Caco-2 (cell line): ENCODE data around the gene NPAS2. TPM values are rescaled to one million over a fixed set of nuclear protein-coding genes. Genes with fewer than 3 reads are reported as not detected.

Experiments used
- BruUV-seq: library from RNA; stranded (reverse); fragments of 400-500 nt; replicated peaks from 2 replicates; lab custom pipeline; 2021; lab: Mats Ljungman, UMichigan
- CTCF ChIA-PET: fragments of 300-600 bp; sonication (Branson Sonifier 250); formaldehyde crosslinking; loops from one replicate; lab custom pipeline; 2022; ENCODE audit warnings: antibody characterized with exemption; lab: Charles Lee
- POLR2A ChIA-PET: fragments of 300-600 bp; sonication (Branson Sonifier 250); formaldehyde crosslinking; loops from one replicate; lab custom pipeline; 2022; ENCODE audit warnings: antibody characterized with exemption; lab: Charles Lee
- DNase-seq, 2 experiments: peaks; one replicate each; pipeline versions ENCODE4 v3.0.0 to v3.0.0-alpha.2; 2020 to 2022
- H3K27me3 ChIP-seq: replicated peaks from 2 replicates; pipeline ENCODE4 v1.6.0; 2011; ENCODE audit warnings: low read length; ENCODE audit not compliant: control insufficient read depth, insufficient read depth
- H3K36me3 ChIP-seq: 2 replicates; pipeline ENCODE4 v1.5.1; 2011; ENCODE audit warnings: low read length; ENCODE audit not compliant: control insufficient read depth, insufficient read depth
- H3K4me1 ChIP-seq: fragments of 250-450 bp; sonication (Bioruptor Pico); 2 replicates; pipeline ENCODE4 v1.5.1; 2020; ENCODE audit warnings: mild to moderate bottlenecking
- H3K4me3 ChIP-seq: 2 replicates; pipeline ENCODE4 v1.5.1; 2011; ENCODE audit warnings: low read depth, mild to moderate bottlenecking, control low read depth, low read length
- H3K9me3 ChIP-seq: fragments of 250-450 bp; sonication (Bioruptor Pico); 2 replicates; pipeline ENCODE4 v1.5.1; 2020; ENCODE audit warnings: mild to moderate bottlenecking, moderate library complexity
- H3K27ac Mint-ChIP-seq: one replicate; pipeline ENCODE4 v1.8.0; 2022; ENCODE audit warnings: mixed read lengths; ENCODE audit not compliant: unreplicated experiment
- H3K27me3 Mint-ChIP-seq: one replicate; pipeline ENCODE4 v1.8.0; 2022; ENCODE audit warnings: mixed read lengths; ENCODE audit not compliant: insufficient read depth, unreplicated experiment
- H3K36me3 Mint-ChIP-seq: one replicate; pipeline ENCODE4 v1.8.0; 2022; ENCODE audit warnings: mild to moderate bottlenecking, mixed read lengths; ENCODE audit not compliant: insufficient read depth, unreplicated experiment
- H3K4me1 Mint-ChIP-seq: one replicate; pipeline ENCODE4 v1.8.0; 2022; ENCODE audit warnings: low read depth, mixed read lengths; ENCODE audit not compliant: unreplicated experiment
- H3K4me3 Mint-ChIP-seq: one replicate; pipeline ENCODE4 v1.8.0; 2022; ENCODE audit warnings: mild to moderate bottlenecking, moderate library complexity, mixed read lengths; ENCODE audit not compliant: unreplicated experiment
- H3K9me3 Mint-ChIP-seq: one replicate; pipeline ENCODE4 v1.8.0; 2022; ENCODE audit warnings: mixed read lengths; ENCODE audit not compliant: unreplicated experiment
- CTCF ChIP-seq, 2 experiments: fragments of 200-600 bp in 1 of 2; IDR thresholded peaks; 1 replicate in 1 of 2; 2 replicates in 1 of 2; pipeline versions ENCODE4 v1.5.1 to v1.8.0; 2011 to 2022; ENCODE audit warnings: antibody characterized with exemption in 1 of 2, control low read depth in 1 of 2, inconsistent platforms in 1 of 2, low read depth in 1 of 2, low read length in 1 of 2, mild to moderate bottlenecking in 1 of 2, moderate library complexity in 1 of 2; ENCODE audit not compliant: insufficient read depth in 1 of 2, severe bottlenecking in 1 of 2, unreplicated experiment in 1 of 2
- intact Hi-C: fragments of 100-400 bp; cut with micrococcal nuclease; formaldehyde crosslinking; loops from one replicate; pipeline ENCODE4 v1.10.0; 2022; ENCODE audit not compliant: unreplicated experiment
- total RNA-seq: library from RNA; stranded (reverse); gene quantifications from 2 replicates; pipeline ENCODE4 v1.2.3, GENCODE V29; 2022

The NPAS2 gene
- total RNA-seq, 1 experiment from 2014 or later, result 2.8 TPM

GRCh38 chr2:100855084-100855483, 35.1 kb downstream of the NPAS2 start:
- Histone ChIP-seq H3K9me3 (no peaks in the 10 kb centered on the region), H3K4me3 (no peak overlapping the region), H3K27me3 (no peaks in the 10 kb centered on the region), H3K36me3 (no peaks in the 10 kb centered on the region), H3K4me1 (no peaks in the 10 kb centered on the region)
- Mint-ChIP-seq H3K36me3 (no peaks in the 10 kb centered on the region), H3K9me3 (no peaks in the 10 kb centered on the region), H3K27me3 (no peaks in the 10 kb centered on the region), H3K4me1 (no peaks in the 10 kb centered on the region), H3K27ac (no peak overlapping the region), H3K4me3 (no peak overlapping the region)
- intact Hi-C loops, result no loop called here
- POLR2A ChIA-PET, result no interaction called here
- no TSS peak for BruUV-seq
- no peak for TF ChIP-seq CTCF (IDR thresholded peaks at IDR 0.05; ENCODE audit: insufficient read depth in 1 of 2, low read depth in 1 of 2, low read length in 1 of 2, severe bottlenecking in 1 of 2, unreplicated experiment in 1 of 2)
- CTCF ChIA-PET, result no interaction called here
- no peak for DNase-seq

- no peaks in the 10 kb centered on the region for H3K9me3 ChIP-seq
- no peak overlapping the region for H3K4me3 ChIP-seq
- H3K4me1 ChIP-seq, result no peaks in the 10 kb centered on the region
- Mint-ChIP-seq H3K27ac (no peak overlapping the region), H3K4me1 (no peaks in the 10 kb centered on the region), H3K9me3 (no peaks in the 10 kb centered on the region), H3K36me3 (no peaks in the 10 kb centered on the region), H3K4me3 (no peak overlapping the region), H3K27me3 (no peaks in the 10 kb centered on the region)
- no peak for DNase-seq
- no peak for TF ChIP-seq CTCF (IDR thresholded peaks at IDR 0.05; ENCODE audit: insufficient read depth in 1 of 2, low read depth in 1 of 2, low read length in 1 of 2, severe bottlenecking in 1 of 2, unreplicated experiment in 1 of 2)
- no peaks in the 10 kb centered on the region for H3K27me3 ChIP-seq
- no peaks in the 10 kb centered on the region for H3K36me3 ChIP-seq
- intact Hi-C loops, result no loop called here
- ChIA-PET POLR2A (no interaction called here), CTCF (no interaction called here)
- no TSS peak for BruUV-seq
Observed at GRCh38 chr2:100855606-100856005, 35.7 kb downstream of the NPAS2 start.

- Histone ChIP-seq H3K4me1 (no peaks in the 10 kb centered on the region), H3K36me3 (no peaks in the 10 kb centered on the region), H3K27me3 (no peaks in the 10 kb centered on the region), H3K9me3 (no peaks in the 10 kb centered on the region), H3K4me3 (no peak overlapping the region)
- Mint-ChIP-seq H3K4me1 (no peaks in the 10 kb centered on the region), H3K27ac (no peak overlapping the region), H3K27me3 (no peaks in the 10 kb centered on the region), H3K4me3 (no peak overlapping the region), H3K9me3 (no peaks in the 10 kb centered on the region), H3K36me3 (no peaks in the 10 kb centered on the region)
- TF ChIP-seq CTCF (IDR thresholded peaks at IDR 0.05; ENCODE audit: insufficient read depth in 1 of 2, low read depth in 1 of 2, low read length in 1 of 2, severe bottlenecking in 1 of 2, unreplicated experiment in 1 of 2), result no peak
- intact Hi-C loops, result no loop called here
- ChIA-PET CTCF (no interaction called here), POLR2A (no interaction called here)
- BruUV-seq, result no TSS peak
- no peak for DNase-seq
Observed at GRCh38 chr2:100856732-100857131, 36.8 kb downstream of the NPAS2 start.
